GM12864 (cell line): ENCODE data around the gene XPR1.
"Not testable (repeated sequence)": the region's sequence is repeated elsewhere in the genome, so short reads cannot be mapped to it uniquely, and the experiment has no call there.

Experiments
- DNase-seq: peaks from one replicate; pipeline ENCODE4 v3.0.0-alpha.2; 2011; ENCODE audit warnings: low read depth
- H3K4me3 ChIP-seq: 2 replicates; pipeline ENCODE4 v1.5.1; 2011; ENCODE audit warnings: mild to moderate bottlenecking, low read depth, low read length, control low read depth
- CTCF ChIP-seq: IDR thresholded peaks from 2 replicates; pipeline ENCODE4 v1.5.1; 2011; ENCODE audit warnings: low read depth, mild to moderate bottlenecking, moderate library complexity, low read length, control low read depth, inconsistent platforms; ENCODE audit errors: missing control alignments

XPR1 gene

DNA sequence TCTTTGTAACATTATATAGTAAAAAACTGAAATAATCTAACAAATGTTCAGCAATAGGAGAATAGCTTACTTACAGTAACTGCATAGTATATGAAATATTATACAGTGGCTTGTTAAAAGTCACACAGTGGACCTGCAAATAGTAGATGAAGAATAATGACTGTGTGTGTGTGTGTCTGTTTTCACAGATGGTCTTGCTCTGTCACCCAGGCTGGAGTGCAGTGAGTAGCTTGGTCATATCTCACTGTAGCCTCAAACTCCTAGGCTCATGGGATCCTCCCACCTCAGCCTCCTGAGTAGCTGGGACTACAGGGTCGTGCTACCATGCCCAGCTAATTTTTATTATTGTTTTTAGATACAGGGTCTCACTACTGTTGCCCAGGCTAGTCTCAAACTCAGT lies 213.5 kb downstream of the XPR1 start:
- no peak overlapping the region for H3K4me3 ChIP-seq

GRCh38 chr1:180848191-180848590 lies 216.4 kb downstream of the XPR1 start:
- no peak for DNase-seq
- TF ChIP-seq CTCF = no peak
- no peak overlapping the region for H3K4me3 ChIP-seq

More for the DNA sequence above, 213.5 kb downstream of the XPR1 start:
- no peak for DNase-seq
- TF ChIP-seq CTCF = no peak

DNA sequence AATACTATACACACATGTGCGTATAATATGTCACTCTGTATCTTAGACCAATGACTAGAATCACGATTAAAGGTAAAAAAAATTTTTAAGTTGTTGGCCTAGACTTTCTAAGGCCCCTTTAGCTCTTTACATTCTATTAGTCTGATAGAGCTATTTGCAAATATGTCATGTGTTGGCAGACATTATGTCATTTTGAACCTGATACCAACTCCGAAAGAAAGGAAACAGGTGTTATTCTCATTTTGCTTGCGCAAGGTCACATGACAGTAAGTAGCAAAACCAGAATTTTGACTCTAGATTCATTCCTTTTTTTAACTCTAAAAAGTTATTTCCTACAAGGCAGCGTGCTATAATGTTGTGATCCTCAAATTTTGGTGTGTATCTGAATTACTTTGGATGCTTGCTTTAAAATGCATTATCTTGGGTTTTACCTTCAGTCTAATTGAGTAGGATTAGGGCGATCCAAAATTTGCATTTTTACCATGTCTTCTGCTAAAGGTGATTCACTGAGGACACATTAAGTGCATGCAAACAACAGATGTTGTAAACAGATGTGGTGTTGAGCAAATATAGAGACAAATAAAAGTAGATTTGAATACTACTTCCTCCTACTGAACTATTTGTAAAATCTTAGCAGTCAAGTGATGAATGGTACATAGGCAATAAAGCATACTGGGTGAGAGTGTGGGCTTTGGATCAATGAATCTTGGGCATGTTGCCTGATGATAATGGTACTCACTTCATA lies 217.4 kb downstream of the XPR1 start:
- no peak overlapping the region for H3K4me3 ChIP-seq
- peak; percentile 53 for DNase-seq
- no peak for TF ChIP-seq CTCF

- TF ChIP-seq CTCF = no peak
- no peak overlapping the region for H3K4me3 ChIP-seq
- no peak for DNase-seq
These were observed 220.4 kb downstream of the XPR1 start for GRCh38 chr1:180851995-180852887.

GRCh38 chr1:180854001-180854400 lies 222.2 kb downstream of the XPR1 start:
- no peak for TF ChIP-seq CTCF
- no peak overlapping the region for H3K4me3 ChIP-seq
- no peak for DNase-seq

DNA sequence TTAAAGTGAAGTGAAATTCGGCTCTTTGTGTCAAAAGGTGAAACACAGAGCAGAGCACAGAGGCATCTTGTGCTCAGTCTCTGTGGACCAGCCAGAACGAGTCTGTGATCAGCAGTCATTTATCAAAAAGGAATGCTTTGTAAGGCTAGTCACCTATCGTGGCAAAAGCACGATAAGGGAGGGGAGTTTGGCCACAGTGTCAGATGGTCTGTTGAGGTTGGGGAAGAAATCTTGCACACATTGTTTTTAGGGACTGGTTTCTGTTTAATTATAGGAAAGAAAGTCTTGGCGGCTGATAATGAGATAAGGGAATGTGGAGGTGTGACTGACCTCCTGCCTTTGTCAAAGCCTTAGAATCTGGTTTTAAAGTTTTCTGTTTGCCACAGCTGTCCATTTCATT lies 222.6 kb downstream of the XPR1 start:
- TF ChIP-seq CTCF = no peak
- DNase-seq = no peak
- no peak overlapping the region for H3K4me3 ChIP-seq

DNA sequence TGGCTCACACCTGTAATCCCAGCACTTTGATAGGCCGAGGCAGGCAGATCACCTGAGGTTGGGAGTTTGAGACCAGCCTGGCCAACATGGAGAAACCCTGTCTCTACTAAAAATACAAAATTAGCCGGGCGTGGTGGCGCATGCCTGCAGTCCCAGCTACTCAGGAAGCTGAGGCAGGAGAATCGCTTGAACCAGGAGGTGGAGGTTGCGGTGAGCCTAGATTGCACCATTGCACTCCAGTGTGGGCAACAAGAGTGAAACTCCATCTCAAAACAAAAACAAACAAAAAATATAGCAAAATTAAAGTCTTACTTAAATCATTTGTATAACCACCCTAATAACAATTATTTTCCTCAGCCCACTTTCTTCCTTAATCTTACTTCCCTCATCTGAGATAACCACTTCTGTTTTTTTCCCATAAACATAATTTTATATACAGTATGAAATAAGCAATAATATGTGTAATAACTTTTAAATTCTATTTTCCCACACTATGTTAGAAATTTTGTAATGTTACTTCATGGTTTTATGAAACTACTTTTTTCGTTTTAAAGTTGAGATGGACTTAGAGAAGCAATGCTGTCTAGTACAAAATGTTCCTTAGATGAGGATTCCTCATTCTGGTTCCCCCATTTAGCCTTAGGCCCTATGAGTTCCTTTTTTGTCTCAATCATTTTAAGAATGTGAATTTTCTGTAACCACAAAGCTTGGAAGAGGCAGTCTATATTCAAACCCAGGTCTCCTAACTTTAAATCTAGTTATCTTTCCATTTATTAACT lies 226.3 kb downstream of the XPR1 start:
- H3K4me3 ChIP-seq, DNase-seq: not testable (repeated sequence)
